ENCODE measurements around the gene NME4.

The NME4 gene

GRCh38 chr16:363110-363765, 33.8 kb upstream of the NME4 start:
- no peak for DNase-seq (ENCODE audit: low read depth in 1 of 2, low spot score in 1 of 2)

GRCh38 chr16:363766-364490, 33.1 kb upstream of the NME4 start:
- DNase-seq (ENCODE audit: low read depth in 1 of 2, low spot score in 1 of 2), result no peak

- DNase-seq (ENCODE audit: low read depth in 1 of 2, low spot score in 1 of 2), result no peak
Observed at GRCh38 chr16:364595-365491, 32.2 kb upstream of the NME4 start.

GRCh38 chr16:366476-366875, 30.5 kb upstream of the NME4 start:
- DNase-seq (ENCODE audit: low read depth in 1 of 2, low spot score in 1 of 2), result no peak

- no peak for DNase-seq (ENCODE audit: low read depth in 1 of 2, low spot score in 1 of 2)
Observed at GRCh38 chr16:367333-367903, 29.6 kb upstream of the NME4 start.

GRCh38 chr16:368388-369158, 28.4 kb upstream of the NME4 start:
- no peak for DNase-seq (ENCODE audit: low read depth in 1 of 2, low spot score in 1 of 2)

GRCh38 chr16:369275-369865, 27.6 kb upstream of the NME4 start:
- DNase-seq (ENCODE audit: low read depth in 1 of 2, low spot score in 1 of 2), result no peak

GRCh38 chr16:369866-370436, 27.0 kb upstream of the NME4 start:
- no peak for DNase-seq (ENCODE audit: low read depth in 1 of 2, low spot score in 1 of 2)

GRCh38 chr16:370443-370842, 26.6 kb upstream of the NME4 start, which contains the start of gene MRPL28:
MRPL28 (minus strand) TSS chr16:370538; CDS start chr16:370218, 320 bp downstream.
- DNase-seq (ENCODE audit: low read depth in 1 of 2, low spot score in 1 of 2), result peak; percentile 85

- no peak for DNase-seq (ENCODE audit: low read depth in 1 of 2, low spot score in 1 of 2)
Observed at GRCh38 chr16:370979-371514, 26.0 kb upstream of the NME4 start.

- no peak for DNase-seq (ENCODE audit: low read depth in 1 of 2, low spot score in 1 of 2)
Observed at GRCh38 chr16:371515-372301, 25.3 kb upstream of the NME4 start.

- DNase-seq (ENCODE audit: low read depth in 1 of 2, low spot score in 1 of 2), result no peak
Observed at GRCh38 chr16:372302-372983, 24.6 kb upstream of the NME4 start.

- DNase-seq (ENCODE audit: low read depth in 1 of 2, low spot score in 1 of 2), result no peak
Observed at GRCh38 chr16:373020-373598, 23.9 kb upstream of the NME4 start.

- no peak for DNase-seq (ENCODE audit: low read depth in 1 of 2, low spot score in 1 of 2)
Observed at GRCh38 chr16:373848-374615, 23.0 kb upstream of the NME4 start.

GRCh38 chr16:374616-374926, 22.4 kb upstream of the NME4 start:
- no peak for DNase-seq (ENCODE audit: low read depth in 1 of 2, low spot score in 1 of 2)

- no peak for DNase-seq (ENCODE audit: low read depth in 1 of 2, low spot score in 1 of 2)
Observed at GRCh38 chr16:375212-375611, 21.8 kb upstream of the NME4 start.
